Fibroblast of lung (primary cell): ENCODE measurements around the gene PDZD2.

Source experiments
- CTCF ChIP-seq, 2 donors: IDR thresholded peaks in 1 of 2; conservative IDR thresholded peaks in 1 of 2; 1 replicate in 1 of 2; 2 replicates in 1 of 2; pipeline ENCODE4 v1.5.1; 2011 to 2012; ENCODE audit warnings: low read length in 2 of 2, control low read depth in 1 of 2, inconsistent platforms in 1 of 2, low read depth in 1 of 2, mild to moderate bottlenecking in 1 of 2
- EZH2 ChIP-seq: IDR thresholded peaks from 2 replicates; pipeline ENCODE4 v1.5.1; 2012; ENCODE audit warnings: low read length, control low read depth, mild to moderate bottlenecking; ENCODE audit errors: missing control alignments

- TF ChIP-seq CTCF (conservative IDR thresholded peaks at IDR 0.05 in 1 of 2, IDR thresholded peaks at IDR 0.05 in 1 of 2; ENCODE audit: low read depth in 1 of 2, low read length in 2 of 2) (no peak), EZH2 (no peak)
Observed at GRCh38 chr5:31861601-31862000, 222.7 kb downstream of the PDZD2 start.
